GM23338 (cell line): Measurements from ENCODE around the gene MORC1. TPM values are rescaled to one million over a fixed set of nuclear protein-coding genes. Genes with fewer than 3 reads are reported as not detected.

Experiments
- ATAC-seq: fragments of 200-7000 bp; cut with Tn5 transposase; 3 replicates; pipeline ENCODE4 v1.9.1; 2020
- DNase-seq: peaks from one replicate; pipeline ENCODE4 v3.0.0-alpha.2; 2015; ENCODE audit warnings: low spot score
- H2AFZ ChIP-seq: fragments of 200-600 bp; sonication (generic); 2 replicates; pipeline ENCODE4 v1.8.0; 2016; ENCODE audit warnings: antibody characterized with exemption, mild to moderate bottlenecking, moderate library complexity
- H3F3A ChIP-seq: fragments of 200-600 bp; sonication (generic); replicated peaks from 2 replicates; pipeline ENCODE4 v1.8.0; 2017; ENCODE audit warnings: antibody characterized with exemption, mixed run types, low read depth
- H3K27ac ChIP-seq: fragments of 200-600 bp; sonication (generic); 2 replicates; pipeline ENCODE4 v1.6.1; 2016; ENCODE audit warnings: low read depth
- H3K27me3 ChIP-seq: fragments of 200-600 bp; sonication (generic); 2 replicates; pipeline ENCODE4 v1.8.0; 2016; ENCODE audit warnings: mild to moderate bottlenecking, mixed run types, moderate library complexity; ENCODE audit not compliant: insufficient read depth
- H3K36me3 ChIP-seq: fragments of 200-600 bp; sonication (generic); 2 replicates; pipeline ENCODE4 v1.8.0; 2016; ENCODE audit warnings: mild to moderate bottlenecking; ENCODE audit not compliant: insufficient read depth
- H3K4me1 ChIP-seq: fragments of 200-600 bp; sonication (generic); 2 replicates; pipeline ENCODE4 v1.8.0; 2016; ENCODE audit warnings: mild to moderate bottlenecking, moderate library complexity; ENCODE audit not compliant: insufficient read depth
- H3K4me2 ChIP-seq: fragments of 200-600 bp; sonication (generic); 2 replicates; pipeline ENCODE4 v1.7.1; 2017; ENCODE audit warnings: mixed run types
- H3K4me3 ChIP-seq: fragments of 200-600 bp; sonication (generic); 2 replicates; pipeline ENCODE4 v1.6.1; 2016; ENCODE audit warnings: mixed run types
- H3K79me2 ChIP-seq: fragments of 200-600 bp; sonication (generic); replicated peaks from 2 replicates; pipeline ENCODE4 v1.8.0; 2017; ENCODE audit warnings: mild to moderate bottlenecking; ENCODE audit not compliant: insufficient read depth
- H3K9me2 ChIP-seq: fragments of 200-600 bp; sonication (generic); 2 replicates; pipeline ENCODE4 v1.8.0; 2017; ENCODE audit not compliant: insufficient read depth
- H4K20me1 ChIP-seq: fragments of 200-600 bp; sonication (generic); replicated peaks from 2 replicates; pipeline ENCODE4 v1.8.0; 2017; ENCODE audit warnings: mild to moderate bottlenecking; ENCODE audit not compliant: insufficient read depth
- H3K27ac Mint-ChIP-seq: 2 replicates; pipeline ENCODE4 v1.8.0; 2020; ENCODE audit warnings: inconsistent platforms, mild to moderate bottlenecking, moderate library complexity, mixed read lengths
- H3K27me3 Mint-ChIP-seq: 3 replicates; pipeline ENCODE4 v1.8.0; 2022; ENCODE audit warnings: low read depth, mild to moderate bottlenecking, moderate library complexity, mixed read lengths, inconsistent platforms; ENCODE audit not compliant: insufficient read depth, poor library complexity
- H3K36me3 Mint-ChIP-seq: 3 replicates; pipeline ENCODE4 v1.8.0; 2021; ENCODE audit warnings: low read depth, mild to moderate bottlenecking, inconsistent platforms, moderate library complexity, mixed read lengths
- H3K4me1 Mint-ChIP-seq: 3 replicates; pipeline ENCODE4 v1.8.0; 2020; ENCODE audit warnings: mild to moderate bottlenecking, inconsistent platforms, mixed read lengths
- H3K4me3 Mint-ChIP-seq: 3 replicates; pipeline ENCODE4 v1.8.0; 2021; ENCODE audit warnings: moderate library complexity, mild to moderate bottlenecking, inconsistent platforms, mixed read lengths
- H3K9me3 Mint-ChIP-seq: 3 replicates; pipeline ENCODE4 v1.8.0; 2020; ENCODE audit warnings: moderate library complexity, mild to moderate bottlenecking, inconsistent platforms, mixed read lengths
- CREB1 ChIP-seq: fragments of 250-450 bp; sonication (Bioruptor Pico); IDR thresholded peaks from 2 replicates; pipeline ENCODE4 v1.5.0; 2020; ENCODE audit warnings: low read depth, mild to moderate bottlenecking, moderate library complexity
- EZH2 ChIP-seq: fragments of 200-600 bp; sonication (generic); IDR thresholded peaks from one replicate; pipeline ENCODE4 v1.8.0; 2017; ENCODE audit warnings: antibody characterized with exemption, mild to moderate bottlenecking, low read depth; ENCODE audit not compliant: unreplicated experiment
- EZH2phosphoT487 ChIP-seq: fragments of 200-600 bp; sonication (generic); IDR thresholded peaks from one replicate; pipeline ENCODE4 v1.8.1; 2018; ENCODE audit warnings: antibody characterized with exemption; ENCODE audit not compliant: unreplicated experiment
- JUNB ChIP-seq: IDR thresholded peaks from one replicate; pipeline ENCODE4 v1.6.1; 2016; ENCODE audit warnings: antibody characterized with exemption; ENCODE audit not compliant: unreplicated experiment
- POLR2AphosphoS5 ChIP-seq: IDR thresholded peaks from 2 replicates; pipeline ENCODE4 v1.6.1; 2016; ENCODE audit warnings: antibody characterized with exemption, low read depth
- STAT1 ChIP-seq: IDR thresholded peaks from one replicate; pipeline ENCODE4 v1.6.1; 2016; ENCODE audit warnings: antibody characterized with exemption; ENCODE audit not compliant: unreplicated experiment
- ZNF114 ChIP-seq: fragments of 250-450 bp; sonication (Bioruptor Pico); IDR thresholded peaks from 2 replicates; pipeline ENCODE4 v1.5.0; 2020; ENCODE audit warnings: mild to moderate bottlenecking, moderate library complexity
- polyA plus RNA-seq: library from polyadenylated mRNA; unstranded; fragments of >200 nt; fragmentation: Nextera tagmentation; extraction: Ambion mirVana; gene quantifications from 2 replicates; pipeline ENCODE4 v1.2.1, GENCODE V29; 2016
- total RNA-seq: library from RNA; depleted of rRNA; stranded (reverse); fragments of >200 nt; shearing (Covaris generic); gene quantifications from 2 replicates; pipeline ENCODE4 v1.2.3, GENCODE V29; 2014
- TF ChIP-seq, protein P1 (sequence below): IDR thresholded peaks from one replicate; pipeline ENCODE4 v1.6.1; 2018; ENCODE audit warnings: antibody characterized with exemption; ENCODE audit not compliant: unreplicated experiment
- TF ChIP-seq, protein P2 (sequence below): IDR thresholded peaks from 2 replicates; pipeline ENCODE4 v1.6.1; 2016; ENCODE audit warnings: antibody characterized with exemption
- TF ChIP-seq, protein P3 (sequence below): fragments of 250-450 bp; sonication (Bioruptor Pico); IDR thresholded peaks from 2 replicates; pipeline ENCODE4 v1.5.0; 2020; ENCODE audit warnings: mild to moderate bottlenecking, moderate library complexity
- TF ChIP-seq, protein P4 (sequence below), 2 experiments: fragments of 200-600 bp in 1 of 2; sonication (generic) in 1 of 2; conservative IDR thresholded peaks; 2 replicates each; pipeline versions ENCODE4 v1.5.1 to v1.6.1; 2016 to 2017; ENCODE audit warnings: antibody characterized with exemption in 2 of 2, low read depth in 2 of 2, mild to moderate bottlenecking in 2 of 2, moderate library complexity in 1 of 2

MORC1 gene
- total and polyA plus RNA-seq, 2 experiments from 2014 or later = not detected

DNA sequence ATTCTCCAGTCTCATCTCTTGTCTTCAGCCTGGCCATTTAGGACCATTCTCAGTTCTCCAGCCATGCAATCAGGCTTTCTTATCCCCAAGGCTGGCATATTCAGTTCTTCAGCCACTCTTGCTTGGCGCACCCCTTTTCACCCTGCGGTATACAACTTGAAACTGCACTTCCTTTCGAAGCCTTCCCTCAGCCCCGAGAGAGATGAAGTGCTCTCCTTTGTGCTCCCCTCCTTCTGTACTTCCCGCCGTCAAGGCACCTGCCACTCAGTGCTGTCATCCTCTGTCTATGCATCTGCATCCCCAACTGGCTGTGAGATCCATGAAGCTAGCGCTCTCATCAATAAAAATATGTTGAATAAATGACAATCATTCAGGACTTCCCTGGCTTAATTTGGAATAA, 45.7 kb downstream of the MORC1 start:
- H3K36me3 ChIP-seq = no peaks in the 10 kb centered on the region
- Mint-ChIP-seq H3K4me3 (no peak overlapping the region), H3K4me1 (peaks cover 13% of the 10 kb centered on the region), H3K27me3 (no peaks in the 10 kb centered on the region), H3K36me3 (no peaks in the 10 kb centered on the region), H3K27ac (no peak overlapping the region), H3K9me3 (peaks cover 5% of the 10 kb centered on the region; the same call in 2 of the 3 replicates)
- no peaks in the 10 kb centered on the region for H3K79me2 ChIP-seq
- H3K4me1 ChIP-seq = no peaks in the 10 kb centered on the region; the same call in 1 of the 2 replicates
- H3K27ac ChIP-seq = no peak overlapping the region
- no peaks in the 10 kb centered on the region for H3K27me3 ChIP-seq
- H3K9me2 ChIP-seq = no peaks in the 10 kb centered on the region
- H2AFZ ChIP-seq = peak overlapping the region; percentile 23; the same call in 1 of the 2 replicates
- H4K20me1 ChIP-seq = no peaks in the 10 kb centered on the region
- H3F3A ChIP-seq = no peaks in the 10 kb centered on the region
- H3K4me3 ChIP-seq = no peak overlapping the region
- ATAC-seq (peak; percentile 39; the same call in 2 of the 3 replicates), DNase-seq (peak; percentile 11)
- no peak for TF ChIP-seq STAT1
- TF ChIP-seq, protein P1, sequence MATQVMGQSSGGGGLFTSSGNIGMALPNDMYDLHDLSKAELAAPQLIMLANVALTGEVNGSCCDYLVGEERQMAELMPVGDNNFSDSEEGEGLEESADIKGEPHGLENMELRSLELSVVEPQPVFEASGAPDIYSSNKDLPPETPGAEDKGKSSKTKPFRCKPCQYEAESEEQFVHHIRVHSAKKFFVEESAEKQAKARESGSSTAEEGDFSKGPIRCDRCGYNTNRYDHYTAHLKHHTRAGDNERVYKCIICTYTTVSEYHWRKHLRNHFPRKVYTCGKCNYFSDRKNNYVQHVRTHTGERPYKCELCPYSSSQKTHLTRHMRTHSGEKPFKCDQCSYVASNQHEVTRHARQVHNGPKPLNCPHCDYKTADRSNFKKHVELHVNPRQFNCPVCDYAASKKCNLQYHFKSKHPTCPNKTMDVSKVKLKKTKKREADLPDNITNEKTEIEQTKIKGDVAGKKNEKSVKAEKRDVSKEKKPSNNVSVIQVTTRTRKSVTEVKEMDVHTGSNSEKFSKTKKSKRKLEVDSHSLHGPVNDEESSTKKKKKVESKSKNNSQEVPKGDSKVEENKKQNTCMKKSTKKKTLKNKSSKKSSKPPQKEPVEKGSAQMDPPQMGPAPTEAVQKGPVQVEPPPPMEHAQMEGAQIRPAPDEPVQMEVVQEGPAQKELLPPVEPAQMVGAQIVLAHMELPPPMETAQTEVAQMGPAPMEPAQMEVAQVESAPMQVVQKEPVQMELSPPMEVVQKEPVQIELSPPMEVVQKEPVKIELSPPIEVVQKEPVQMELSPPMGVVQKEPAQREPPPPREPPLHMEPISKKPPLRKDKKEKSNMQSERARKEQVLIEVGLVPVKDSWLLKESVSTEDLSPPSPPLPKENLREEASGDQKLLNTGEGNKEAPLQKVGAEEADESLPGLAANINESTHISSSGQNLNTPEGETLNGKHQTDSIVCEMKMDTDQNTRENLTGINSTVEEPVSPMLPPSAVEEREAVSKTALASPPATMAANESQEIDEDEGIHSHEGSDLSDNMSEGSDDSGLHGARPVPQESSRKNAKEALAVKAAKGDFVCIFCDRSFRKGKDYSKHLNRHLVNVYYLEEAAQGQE = no peak
- no peak for TF ChIP-seq POLR2AphosphoS5
- no peak for TF ChIP-seq EZH2phosphoT487
- TF ChIP-seq, protein P2, sequence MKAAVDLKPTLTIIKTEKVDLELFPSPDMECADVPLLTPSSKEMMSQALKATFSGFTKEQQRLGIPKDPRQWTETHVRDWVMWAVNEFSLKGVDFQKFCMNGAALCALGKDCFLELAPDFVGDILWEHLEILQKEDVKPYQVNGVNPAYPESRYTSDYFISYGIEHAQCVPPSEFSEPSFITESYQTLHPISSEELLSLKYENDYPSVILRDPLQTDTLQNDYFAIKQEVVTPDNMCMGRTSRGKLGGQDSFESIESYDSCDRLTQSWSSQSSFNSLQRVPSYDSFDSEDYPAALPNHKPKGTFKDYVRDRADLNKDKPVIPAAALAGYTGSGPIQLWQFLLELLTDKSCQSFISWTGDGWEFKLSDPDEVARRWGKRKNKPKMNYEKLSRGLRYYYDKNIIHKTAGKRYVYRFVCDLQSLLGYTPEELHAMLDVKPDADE = no peak
- no peak for TF ChIP-seq JUNB
- TF ChIP-seq, protein P3, sequence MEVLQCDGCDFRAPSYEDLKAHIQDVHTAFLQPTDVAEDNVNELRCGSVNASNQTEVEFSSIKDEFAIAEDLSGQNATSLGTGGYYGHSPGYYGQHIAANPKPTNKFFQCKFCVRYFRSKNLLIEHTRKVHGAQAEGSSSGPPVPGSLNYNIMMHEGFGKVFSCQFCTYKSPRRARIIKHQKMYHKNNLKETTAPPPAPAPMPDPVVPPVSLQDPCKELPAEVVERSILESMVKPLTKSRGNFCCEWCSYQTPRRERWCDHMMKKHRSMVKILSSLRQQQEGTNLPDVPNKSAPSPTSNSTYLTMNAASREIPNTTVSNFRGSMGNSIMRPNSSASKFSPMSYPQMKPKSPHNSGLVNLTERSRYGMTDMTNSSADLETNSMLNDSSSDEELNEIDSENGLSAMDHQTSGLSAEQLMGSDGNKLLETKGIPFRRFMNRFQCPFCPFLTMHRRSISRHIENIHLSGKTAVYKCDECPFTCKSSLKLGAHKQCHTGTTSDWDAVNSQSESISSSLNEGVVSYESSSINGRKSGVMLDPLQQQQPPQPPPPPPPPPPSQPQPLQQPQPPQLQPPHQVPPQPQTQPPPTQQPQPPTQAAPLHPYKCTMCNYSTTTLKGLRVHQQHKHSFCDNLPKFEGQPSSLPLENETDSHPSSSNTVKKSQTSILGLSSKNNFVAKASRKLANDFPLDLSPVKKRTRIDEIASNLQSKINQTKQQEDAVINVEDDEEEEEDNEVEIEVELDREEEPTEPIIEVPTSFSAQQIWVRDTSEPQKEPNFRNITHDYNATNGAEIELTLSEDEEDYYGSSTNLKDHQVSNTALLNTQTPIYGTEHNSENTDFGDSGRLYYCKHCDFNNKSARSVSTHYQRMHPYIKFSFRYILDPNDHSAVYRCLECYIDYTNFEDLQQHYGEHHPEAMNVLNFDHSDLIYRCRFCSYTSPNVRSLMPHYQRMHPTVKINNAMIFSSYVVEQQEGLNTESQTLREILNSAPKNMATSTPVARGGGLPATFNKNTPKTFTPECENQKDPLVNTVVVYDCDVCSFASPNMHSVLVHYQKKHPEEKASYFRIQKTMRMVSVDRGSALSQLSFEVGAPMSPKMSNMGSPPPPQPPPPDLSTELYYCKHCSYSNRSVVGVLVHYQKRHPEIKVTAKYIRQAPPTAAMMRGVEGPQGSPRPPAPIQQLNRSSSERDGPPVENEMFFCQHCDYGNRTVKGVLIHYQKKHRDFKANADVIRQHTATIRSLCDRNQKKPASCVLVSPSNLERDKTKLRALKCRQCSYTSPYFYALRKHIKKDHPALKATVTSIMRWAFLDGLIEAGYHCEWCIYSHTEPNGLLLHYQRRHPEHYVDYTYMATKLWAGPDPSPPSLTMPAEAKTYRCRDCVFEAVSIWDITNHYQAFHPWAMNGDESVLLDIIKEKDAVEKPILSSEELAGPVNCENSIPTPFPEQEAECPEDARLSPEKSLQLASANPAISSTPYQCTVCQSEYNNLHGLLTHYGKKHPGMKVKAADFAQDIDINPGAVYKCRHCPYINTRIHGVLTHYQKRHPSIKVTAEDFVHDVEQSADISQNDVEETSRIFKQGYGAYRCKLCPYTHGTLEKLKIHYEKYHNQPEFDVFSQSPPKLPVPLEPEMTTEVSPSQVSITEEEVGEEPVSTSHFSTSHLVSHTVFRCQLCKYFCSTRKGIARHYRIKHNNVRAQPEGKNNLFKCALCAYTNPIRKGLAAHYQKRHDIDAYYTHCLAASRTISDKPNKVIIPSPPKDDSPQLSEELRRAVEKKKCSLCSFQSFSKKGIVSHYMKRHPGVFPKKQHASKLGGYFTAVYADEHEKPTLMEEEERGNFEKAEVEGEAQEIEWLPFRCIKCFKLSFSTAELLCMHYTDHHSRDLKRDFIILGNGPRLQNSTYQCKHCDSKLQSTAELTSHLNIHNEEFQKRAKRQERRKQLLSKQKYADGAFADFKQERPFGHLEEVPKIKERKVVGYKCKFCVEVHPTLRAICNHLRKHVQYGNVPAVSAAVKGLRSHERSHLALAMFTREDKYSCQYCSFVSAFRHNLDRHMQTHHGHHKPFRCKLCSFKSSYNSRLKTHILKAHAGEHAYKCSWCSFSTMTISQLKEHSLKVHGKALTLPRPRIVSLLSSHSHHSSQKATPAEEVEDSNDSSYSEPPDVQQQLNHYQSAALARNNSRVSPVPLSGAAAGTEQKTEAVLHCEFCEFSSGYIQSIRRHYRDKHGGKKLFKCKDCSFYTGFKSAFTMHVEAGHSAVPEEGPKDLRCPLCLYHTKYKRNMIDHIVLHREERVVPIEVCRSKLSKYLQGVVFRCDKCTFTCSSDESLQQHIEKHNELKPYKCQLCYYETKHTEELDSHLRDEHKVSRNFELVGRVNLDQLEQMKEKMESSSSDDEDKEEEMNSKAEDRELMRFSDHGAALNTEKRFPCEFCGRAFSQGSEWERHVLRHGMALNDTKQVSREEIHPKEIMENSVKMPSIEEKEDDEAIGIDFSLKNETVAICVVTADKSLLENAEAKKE (CRISPR knock-in tag) = no peak
- TF ChIP-seq, protein P4, sequence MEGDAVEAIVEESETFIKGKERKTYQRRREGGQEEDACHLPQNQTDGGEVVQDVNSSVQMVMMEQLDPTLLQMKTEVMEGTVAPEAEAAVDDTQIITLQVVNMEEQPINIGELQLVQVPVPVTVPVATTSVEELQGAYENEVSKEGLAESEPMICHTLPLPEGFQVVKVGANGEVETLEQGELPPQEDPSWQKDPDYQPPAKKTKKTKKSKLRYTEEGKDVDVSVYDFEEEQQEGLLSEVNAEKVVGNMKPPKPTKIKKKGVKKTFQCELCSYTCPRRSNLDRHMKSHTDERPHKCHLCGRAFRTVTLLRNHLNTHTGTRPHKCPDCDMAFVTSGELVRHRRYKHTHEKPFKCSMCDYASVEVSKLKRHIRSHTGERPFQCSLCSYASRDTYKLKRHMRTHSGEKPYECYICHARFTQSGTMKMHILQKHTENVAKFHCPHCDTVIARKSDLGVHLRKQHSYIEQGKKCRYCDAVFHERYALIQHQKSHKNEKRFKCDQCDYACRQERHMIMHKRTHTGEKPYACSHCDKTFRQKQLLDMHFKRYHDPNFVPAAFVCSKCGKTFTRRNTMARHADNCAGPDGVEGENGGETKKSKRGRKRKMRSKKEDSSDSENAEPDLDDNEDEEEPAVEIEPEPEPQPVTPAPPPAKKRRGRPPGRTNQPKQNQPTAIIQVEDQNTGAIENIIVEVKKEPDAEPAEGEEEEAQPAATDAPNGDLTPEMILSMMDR (conservative IDR thresholded peaks at IDR 0.05; ENCODE audit: low read depth in 2 of 2) = no peak
- no peak for TF ChIP-seq ZNF114 (CRISPR knock-in tag)
- no peak for TF ChIP-seq EZH2
- TF ChIP-seq CREB1 (CRISPR knock-in tag) = no peak
- H3K4me2 ChIP-seq = no peak overlapping the region
